Measurements from ENCODE around the gene SEPSECS. TPM values are rescaled to one million over a fixed set of nuclear protein-coding genes. Genes with fewer than 3 reads are reported as not detected.
"Not testable (repeated sequence)": the region's sequence is repeated elsewhere in the genome, so short reads cannot be mapped to it uniquely, and the experiment has no call there.

SEPSECS gene
- total RNA-seq, 1 donor from 2014 or later: 8.5 TPM

DNA sequence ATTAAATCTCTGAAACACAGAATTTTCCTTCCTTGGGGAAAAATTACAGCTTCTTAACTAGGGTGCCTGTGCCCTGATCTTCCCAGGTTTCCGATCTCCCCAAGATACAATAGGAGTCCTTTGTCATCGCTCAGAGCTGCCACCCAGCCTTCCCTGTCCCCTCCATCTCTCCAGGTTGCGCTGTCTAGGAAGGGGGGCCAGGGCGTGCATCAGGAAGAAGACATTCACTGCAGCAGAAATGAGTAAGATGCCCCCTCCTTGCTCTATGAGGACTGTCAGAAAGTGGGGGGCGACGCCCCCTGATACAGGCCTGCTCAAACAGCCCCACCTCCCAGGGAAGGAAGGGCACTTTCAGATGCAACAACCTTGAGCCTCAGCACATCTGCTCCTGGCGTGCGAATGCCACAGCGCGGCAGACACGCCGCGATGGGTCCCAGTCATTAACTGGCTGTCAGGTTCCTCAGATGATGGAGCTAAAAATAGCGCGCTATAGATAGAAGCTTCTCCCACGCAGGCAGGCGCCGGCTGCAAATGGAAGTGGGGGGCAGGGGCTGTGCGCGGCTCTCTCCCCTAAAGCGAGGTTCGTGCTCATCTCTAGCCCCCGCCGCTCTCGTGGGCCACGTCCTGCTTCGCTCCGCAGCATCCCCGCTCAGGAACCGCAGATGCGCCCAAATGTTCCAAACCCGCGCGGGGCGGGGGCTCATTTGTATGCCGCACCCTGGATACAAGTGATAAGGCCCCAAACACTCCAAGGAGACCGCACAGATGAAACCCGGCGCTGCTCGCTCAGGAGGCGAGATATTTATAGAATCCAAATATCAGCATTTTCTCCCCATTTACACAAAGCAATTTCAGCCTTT is 71.9 kb downstream of the SEPSECS start:
- Histone ChIP-seq H3K4me1 (no peaks in the 10 kb centered on the region), H3K27ac (no peak overlapping the region), H3K27me3 (peaks cover 20% of the 10 kb centered on the region), H3K36me3 (no peaks in the 10 kb centered on the region), H3K9me3 (no peaks in the 10 kb centered on the region), H3K4me3 (peak overlapping the region; percentile 15)
- intact Hi-C loops (cut with DNase I): no loop called here
- DNase-seq (no peak), ATAC-seq (no peak)
- TF ChIP-seq, protein P1, sequence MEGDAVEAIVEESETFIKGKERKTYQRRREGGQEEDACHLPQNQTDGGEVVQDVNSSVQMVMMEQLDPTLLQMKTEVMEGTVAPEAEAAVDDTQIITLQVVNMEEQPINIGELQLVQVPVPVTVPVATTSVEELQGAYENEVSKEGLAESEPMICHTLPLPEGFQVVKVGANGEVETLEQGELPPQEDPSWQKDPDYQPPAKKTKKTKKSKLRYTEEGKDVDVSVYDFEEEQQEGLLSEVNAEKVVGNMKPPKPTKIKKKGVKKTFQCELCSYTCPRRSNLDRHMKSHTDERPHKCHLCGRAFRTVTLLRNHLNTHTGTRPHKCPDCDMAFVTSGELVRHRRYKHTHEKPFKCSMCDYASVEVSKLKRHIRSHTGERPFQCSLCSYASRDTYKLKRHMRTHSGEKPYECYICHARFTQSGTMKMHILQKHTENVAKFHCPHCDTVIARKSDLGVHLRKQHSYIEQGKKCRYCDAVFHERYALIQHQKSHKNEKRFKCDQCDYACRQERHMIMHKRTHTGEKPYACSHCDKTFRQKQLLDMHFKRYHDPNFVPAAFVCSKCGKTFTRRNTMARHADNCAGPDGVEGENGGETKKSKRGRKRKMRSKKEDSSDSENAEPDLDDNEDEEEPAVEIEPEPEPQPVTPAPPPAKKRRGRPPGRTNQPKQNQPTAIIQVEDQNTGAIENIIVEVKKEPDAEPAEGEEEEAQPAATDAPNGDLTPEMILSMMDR (IDR thresholded peaks at IDR 0.05): no peak

DNA sequence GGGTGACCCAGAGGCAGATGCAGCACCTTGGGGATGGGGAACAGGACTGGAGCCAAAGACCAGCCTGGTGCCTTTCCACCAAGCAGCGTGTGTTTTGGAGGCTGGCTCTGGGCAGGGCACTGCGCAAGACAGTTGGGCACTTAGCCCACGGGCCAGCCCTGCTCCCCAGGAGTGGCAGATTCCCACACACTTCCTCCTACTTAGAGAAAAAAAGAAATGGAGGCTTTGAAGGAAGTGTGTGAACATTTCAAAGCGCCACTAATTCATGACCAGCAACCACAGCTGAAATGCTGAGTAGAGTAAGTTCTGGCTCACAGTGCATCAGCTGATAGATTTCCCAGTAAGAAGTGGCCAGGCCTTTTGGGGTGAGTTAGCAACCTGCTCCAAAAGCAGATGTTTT is 74.6 kb downstream of the SEPSECS start:
- DNase-seq: no peak
- peak; percentile 70 for ATAC-seq
- TF ChIP-seq, protein P1 (IDR thresholded peaks at IDR 0.05): no peak
- Histone ChIP-seq H3K4me3 (no peak overlapping the region), H3K27ac (no peak overlapping the region), H3K27me3 (peaks cover 20% of the 10 kb centered on the region), H3K9me3 (no peaks in the 10 kb centered on the region), H3K4me1 (no peaks in the 10 kb centered on the region), H3K36me3 (no peaks in the 10 kb centered on the region)
- intact Hi-C loops (cut with DNase I): no loop called here

DNA sequence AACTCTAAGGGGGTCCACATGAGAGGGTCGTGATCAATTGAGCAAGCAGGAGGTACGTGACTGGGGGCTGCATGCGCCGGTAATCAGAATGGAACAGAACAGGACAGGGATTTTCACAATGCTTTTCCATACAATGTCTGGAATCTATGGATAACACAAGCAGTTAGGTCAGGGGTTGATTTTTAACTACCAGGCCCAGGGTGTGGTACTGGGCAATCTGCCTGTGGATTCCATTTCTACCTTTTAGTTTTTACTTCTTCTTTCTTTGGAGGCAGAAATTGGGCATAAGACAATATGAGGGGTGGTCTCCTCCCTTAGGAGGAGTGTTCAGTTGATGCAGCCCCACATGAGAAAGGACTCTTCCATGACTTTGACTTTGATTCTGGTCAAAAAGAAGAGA is 76.8 kb downstream of the SEPSECS start:
- H3K4me3 ChIP-seq; H3K36me3 ChIP-seq; DNase-seq; H3K9me3 ChIP-seq; H3K27me3 ChIP-seq; H3K27ac ChIP-seq; intact Hi-C loops (cut with DNase I); H3K4me1 ChIP-seq; ATAC-seq: not testable (repeated sequence)

DNA sequence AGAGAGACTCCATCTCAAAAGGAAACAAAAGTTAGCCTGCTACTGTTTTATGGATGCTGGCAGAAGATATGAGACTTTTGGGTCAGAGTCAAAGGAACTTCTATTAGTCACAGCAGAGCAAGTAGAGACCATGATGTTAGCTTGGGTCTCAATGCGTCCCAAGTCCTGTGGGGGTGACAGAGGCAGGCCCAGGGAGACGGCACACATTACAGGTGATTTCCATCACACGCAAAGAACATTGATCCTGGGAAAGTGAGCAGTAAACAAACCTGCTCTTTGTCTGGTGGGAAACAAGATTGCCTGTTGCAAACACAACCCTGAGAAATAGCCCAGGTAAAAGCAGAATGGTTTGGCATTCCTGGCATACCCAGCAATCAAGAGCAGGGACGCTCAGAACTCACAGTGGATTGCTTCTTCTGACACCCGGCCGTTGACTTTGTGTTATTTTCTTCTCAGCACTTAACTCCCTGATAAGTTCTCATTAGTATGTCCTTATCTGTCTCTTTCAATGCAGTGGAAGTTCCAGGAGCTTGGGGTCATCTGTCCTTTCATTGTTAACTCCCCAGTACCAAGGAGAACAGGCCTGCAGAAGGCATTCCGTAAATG is 78.3 kb downstream of the SEPSECS start:
- H3K36me3 ChIP-seq: no peaks in the 10 kb centered on the region
- TF ChIP-seq, protein P1 (IDR thresholded peaks at IDR 0.05): no peak
- H3K9me3 ChIP-seq: no peaks in the 10 kb centered on the region
- no peak for ATAC-seq
- no peaks in the 10 kb centered on the region for H3K27me3 ChIP-seq
- no peaks in the 10 kb centered on the region for H3K4me1 ChIP-seq
- H3K4me3 ChIP-seq: no peak overlapping the region
- no peak overlapping the region for H3K27ac ChIP-seq
- intact Hi-C loops (cut with DNase I): no loop called here
- DNase-seq: no peak

DNA sequence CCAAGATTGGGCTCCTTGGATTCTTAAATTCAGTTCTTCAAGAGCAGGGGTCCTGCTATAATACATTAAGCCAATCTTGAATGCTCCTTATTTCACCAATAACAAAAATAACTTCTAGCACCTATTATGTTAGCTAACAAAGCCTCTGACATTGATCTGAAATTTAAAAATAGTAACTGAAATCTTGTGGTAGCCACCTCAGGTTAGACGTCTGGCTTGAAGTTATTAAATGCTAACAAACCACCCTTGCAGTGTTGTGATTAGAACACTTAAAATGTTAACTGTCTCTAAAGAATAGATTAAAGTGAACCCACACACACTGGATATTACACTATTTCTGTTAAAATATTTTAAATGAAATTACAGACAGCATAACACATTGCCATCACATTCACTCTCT is 79.7 kb downstream of the SEPSECS start:
- no peak overlapping the region for H3K27ac ChIP-seq
- H3K9me3 ChIP-seq: no peaks in the 10 kb centered on the region
- ATAC-seq (no peak), DNase-seq (no peak)
- intact Hi-C loops (cut with DNase I): no loop called here
- no peaks in the 10 kb centered on the region for H3K4me1 ChIP-seq
- H3K36me3 ChIP-seq: no peaks in the 10 kb centered on the region
- H3K27me3 ChIP-seq: no peaks in the 10 kb centered on the region
- no peak overlapping the region for H3K4me3 ChIP-seq
- TF ChIP-seq, protein P1 (IDR thresholded peaks at IDR 0.05): no peak

DNA sequence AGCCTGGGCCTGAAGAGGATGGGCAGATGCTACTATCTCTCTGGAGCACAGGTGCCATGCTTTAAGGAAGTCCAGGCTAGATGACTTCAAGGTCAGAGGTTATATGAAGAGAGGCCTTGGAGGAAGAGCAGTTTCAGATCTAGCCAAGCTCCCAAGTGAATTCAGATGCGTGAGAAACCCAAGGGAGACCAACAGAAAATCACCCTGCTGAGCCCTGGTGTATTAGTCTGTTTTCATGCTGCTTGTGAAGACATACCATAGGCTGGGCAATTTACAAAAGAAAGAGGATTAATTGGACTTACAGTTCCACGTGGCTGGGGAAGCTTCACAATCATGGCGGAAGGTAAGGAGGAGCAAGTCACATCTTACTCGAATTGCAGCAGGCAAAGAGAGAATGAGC is 81.7 kb downstream of the SEPSECS start:
- Histone ChIP-seq H3K27me3 (no peaks in the 10 kb centered on the region), H3K4me1 (no peaks in the 10 kb centered on the region), H3K27ac (no peak overlapping the region), H3K4me3 (no peak overlapping the region), H3K9me3 (no peaks in the 10 kb centered on the region), H3K36me3 (no peaks in the 10 kb centered on the region)
- TF ChIP-seq, protein P1 (IDR thresholded peaks at IDR 0.05): no peak
- intact Hi-C loops (cut with DNase I): no loop called here
- ATAC-seq (no peak), DNase-seq (no peak)

All from upper lobe of right lung (tissue), 1 donor.